HCT116 (cell line): ENCODE results near the gene BCKDHB. TPM values are rescaled to one million over a fixed set of nuclear protein-coding genes. Genes with fewer than 3 reads are reported as not detected.

Source experiments
- ATAC-seq: fragments of 200-7000 bp; cut with Tn5 transposase; 2 replicates; pipeline ENCODE4 v1.9.1; 2020; ENCODE audit warnings: mild to moderate bottlenecking, moderate library complexity
- BruUV-seq: library from RNA; stranded (reverse); fragments of 400-500 nt; replicated peaks from 2 replicates; lab custom pipeline; 2021; lab: Mats Ljungman, UMichigan
- CTCF ChIA-PET: fragments of 300-600 bp; sonication (Branson Sonifier 250); formaldehyde crosslinking; loops from one replicate; lab custom pipeline; 2021; ENCODE audit warnings: antibody characterized with exemption; lab: Charles Lee
- POLR2A ChIA-PET: fragments of 300-600, 350-600 bp; sonication (Branson Sonifier 250); formaldehyde crosslinking; loops from one replicate; lab custom pipeline; 2021; ENCODE audit warnings: antibody characterized with exemption; lab: Charles Lee
- RAD21 ChIA-PET, 2 experiments: fragments of 300-600 bp; sonication (Branson Sonifier 250); formaldehyde crosslinking; loops; one replicate each; lab custom pipeline; 2023; ENCODE audit warnings: low total read pairs in 2 of 2; ENCODE audit not compliant: uncharacterized antibody in 2 of 2, unreplicated experiment in 2 of 2, low non-redundant PET in 1 of 2; lab: Charles Lee
- DNase-seq: peaks from one replicate; pipeline ENCODE4 v3.0.0-alpha.2; 2010; ENCODE audit warnings: low read depth, low spot score
- H2AFZ ChIP-seq: fragments of 200-600 bp; shearing (Covaris generic), sonication (generic); 2 replicates; pipeline ENCODE4 v1.6.1; 2017; ENCODE audit warnings: low read depth, mixed run types, mixed read lengths, antibody characterized with exemption, low read length; ENCODE audit not compliant: poor library complexity, severe bottlenecking
- H3K27ac ChIP-seq: 2 replicates; pipeline ENCODE4 v1.5.1; 2012; ENCODE audit warnings: low read depth, low read length
- H3K27me3 ChIP-seq: fragments of 200-600 bp; sonication (generic); 2 replicates; pipeline ENCODE4 v1.6.1; 2016; ENCODE audit warnings: mixed run types, low read length, mixed read lengths; ENCODE audit not compliant: insufficient read depth
- H3K36me3 ChIP-seq, 2 experiments: fragments of 200-500 bp in 1 of 2; fragments of 200-600 bp in 1 of 2; sonication (Bioruptor generic) in 1 of 2; sonication (generic) in 1 of 2; 2 replicates each; pipeline versions ENCODE4 v1.5.1 to v1.6.1; 2014 to 2016; ENCODE audit warnings: low read length in 2 of 2, inconsistent platforms in 1 of 2, mixed read lengths in 1 of 2, mixed run types in 1 of 2; ENCODE audit not compliant: insufficient read depth in 2 of 2, control insufficient read depth in 1 of 2
- H3K4me1 ChIP-seq, 2 experiments: fragments of 200-600 bp in 1 of 2; sonication (generic) in 1 of 2; 2 replicates each; pipeline versions ENCODE4 v1.5.1 to v1.6.1; 2012 to 2017; ENCODE audit warnings: low read length in 2 of 2, inconsistent platforms in 1 of 2, mild to moderate bottlenecking in 1 of 2, mixed read lengths in 1 of 2, mixed run types in 1 of 2, moderate library complexity in 1 of 2; ENCODE audit not compliant: insufficient read depth in 2 of 2, control insufficient read depth in 1 of 2
- H3K4me2 ChIP-seq: fragments of 200-600 bp; sonication (generic); 2 replicates; pipeline ENCODE4 v1.6.1; 2017; ENCODE audit warnings: mixed run types, low read length, mixed read lengths
- H3K4me3 ChIP-seq, 2 experiments: fragments of 200-600 bp in 1 of 2; sonication (generic) in 1 of 2; replicated peaks in 1 of 2; 2 replicates each; pipeline ENCODE4 v1.5.1; 2011 to 2016; ENCODE audit warnings: low read length in 2 of 2, control low read depth in 1 of 2, low read depth in 1 of 2, mild to moderate bottlenecking in 1 of 2, mixed read lengths in 1 of 2, mixed run types in 1 of 2
- H3K79me2 ChIP-seq: fragments of 200-600 bp; sonication (generic); 2 replicates; pipeline ENCODE4 v1.6.1; 2017; ENCODE audit warnings: mild to moderate bottlenecking, mixed run types, low read length, moderate library complexity, mixed read lengths; ENCODE audit not compliant: insufficient read depth
- H3K9ac ChIP-seq: fragments of 200-600 bp; sonication (generic); 2 replicates; pipeline ENCODE4 v1.6.1; 2016; ENCODE audit warnings: low read length, mixed read lengths
- H3K9me2 ChIP-seq: fragments of 200-600 bp; sonication (generic), shearing (Covaris generic); 2 replicates; pipeline ENCODE4 v1.6.1; 2017; ENCODE audit warnings: mixed run types, mild to moderate bottlenecking, moderate library complexity; ENCODE audit not compliant: insufficient read depth
- H3K9me3 ChIP-seq, 2 experiments: fragments of 200-500 bp in 1 of 2; fragments of 200-600 bp in 1 of 2; sonication (Bioruptor generic) in 1 of 2; sonication (generic) in 1 of 2; 2 replicates each; pipeline ENCODE4 v1.6.1; 2014 to 2017; ENCODE audit warnings: low read length in 2 of 2, mixed read lengths in 2 of 2, inconsistent platforms in 1 of 2, low read depth in 1 of 2, mild to moderate bottlenecking in 1 of 2, mixed run types in 1 of 2, moderate library complexity in 1 of 2; ENCODE audit not compliant: control insufficient read depth in 1 of 2, insufficient read depth in 1 of 2
- H4K20me1 ChIP-seq: fragments of 200-600 bp; sonication (generic), shearing (Covaris generic); 2 replicates; pipeline ENCODE4 v1.6.1; 2017; ENCODE audit warnings: mixed run types, mild to moderate bottlenecking, moderate library complexity; ENCODE audit not compliant: insufficient read depth
- CBX3 ChIP-seq: IDR thresholded peaks from 2 replicates; pipeline ENCODE4 v1.6.1; 2012; ENCODE audit warnings: low read depth
- ELF1 ChIP-seq: IDR thresholded peaks from 2 replicates; pipeline ENCODE4 v1.6.1; 2012; ENCODE audit warnings: low read depth, borderline replicate concordance
- EZH2 ChIP-seq: fragments of 200-600 bp; sonication (generic); IDR thresholded peaks from 2 replicates; pipeline ENCODE4 v1.6.1; 2017; ENCODE audit warnings: antibody characterized with exemption, mixed run types
- FOSL1 ChIP-seq: IDR thresholded peaks from 2 replicates; pipeline ENCODE4 v1.6.1; 2012; ENCODE audit warnings: low read depth
- POLR2A ChIP-seq: IDR thresholded peaks from 2 replicates; pipeline ENCODE4 v1.7.0; 2011; ENCODE audit warnings: borderline replicate concordance; ENCODE audit not compliant: insufficient read depth, insufficient read length; ENCODE audit errors: extremely low read depth
- POLR2AphosphoS5 ChIP-seq: IDR thresholded peaks from 2 replicates; pipeline ENCODE4 v1.6.1; 2011; ENCODE audit warnings: mild to moderate bottlenecking, low read depth, low read length, moderate library complexity
- RAD21 ChIP-seq: IDR thresholded peaks from 2 replicates; pipeline ENCODE4 v1.6.1; 2012; ENCODE audit warnings: low read depth, mild to moderate bottlenecking
- SRF ChIP-seq: IDR thresholded peaks from 2 replicates; pipeline ENCODE4 v1.6.1; 2012; ENCODE audit warnings: low read depth
- ZFX ChIP-seq: fragments of 450-650 bp; IDR thresholded peaks from 2 replicates; pipeline ENCODE4 v1.6.1; 2017
- intact Hi-C: fragments of 100-400 bp; cut with micrococcal nuclease; formaldehyde crosslinking; loops from 2 replicates; pipeline ENCODE4 v1.10.0; 2022
- total RNA-seq: library from RNA; stranded (reverse); gene quantifications from one replicate; pipeline ENCODE4 v1.2.1, GENCODE V29; 2021; ENCODE audit not compliant: unreplicated experiment
- TF ChIP-seq, protein P1 (sequence below), 3 experiments: fragments of 200-600 bp in 1 of 3; sonication (generic) in 1 of 3; IDR thresholded peaks in 2 of 3; conservative IDR thresholded peaks in 1 of 3; 2 replicates each; pipeline ENCODE4 v1.5.1; 2012 to 2017; ENCODE audit warnings: low read depth in 2 of 3, low read length in 2 of 3, antibody characterized with exemption in 1 of 3, borderline replicate concordance in 1 of 3, control low read depth in 1 of 3, mild to moderate bottlenecking in 1 of 3, mixed read lengths in 1 of 3, mixed run types in 1 of 3, moderate library complexity in 1 of 3; ENCODE audit not compliant: insufficient read depth in 1 of 3
- TF ChIP-seq, protein P2 (sequence below): IDR thresholded peaks from 2 replicates; pipeline ENCODE4 v1.6.1; 2011; ENCODE audit warnings: mild to moderate bottlenecking, low read length, moderate library complexity; ENCODE audit not compliant: insufficient replicate concordance; ENCODE audit errors: extremely low read depth
- TF ChIP-seq, protein P3 (sequence below): IDR thresholded peaks from 2 replicates; pipeline ENCODE4 v1.6.1; 2012
- TF ChIP-seq, protein P4 (sequence below): IDR thresholded peaks from 2 replicates; pipeline ENCODE4 v1.6.1; 2012; ENCODE audit warnings: low read depth

BCKDHB gene
- total RNA-seq, 1 experiment from 2014 or later, result 11.2 TPM

DNA sequence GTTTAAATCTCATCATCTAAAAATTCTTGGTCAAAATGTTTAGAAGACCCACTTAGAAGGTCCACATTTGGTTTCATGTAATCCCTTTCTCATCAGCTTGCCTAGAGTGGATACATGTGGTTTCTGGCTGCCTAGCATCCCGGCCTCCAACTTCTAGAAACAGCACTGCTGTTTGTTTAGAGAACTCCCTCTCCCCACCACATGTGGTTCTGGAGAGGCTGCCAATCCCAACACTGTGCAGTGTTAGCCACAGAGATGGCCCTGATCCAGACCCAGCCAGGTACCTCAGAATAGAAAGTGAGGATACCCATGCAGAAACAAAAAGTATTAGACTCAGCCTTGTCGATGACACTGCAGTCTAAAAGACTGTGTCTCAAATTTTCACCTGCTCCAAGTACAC is 241.8 kb downstream of the BCKDHB start:
- no peak for ATAC-seq
- RAD21 ChIA-PET, result no interaction called here
- Histone ChIP-seq H3K9me2 (no peaks in the 10 kb centered on the region), H3K4me2 (no peak overlapping the region), H4K20me1 (no peaks in the 10 kb centered on the region), H2AFZ (no peak overlapping the region), H3K79me2 (no peaks in the 10 kb centered on the region), H3K9ac (no peak overlapping the region), H3K27me3 (no peaks in the 10 kb centered on the region), H3K36me3 (no peaks in the 10 kb centered on the region), H3K27ac (no peak overlapping the region), H3K4me3 (no peak overlapping the region), H3K4me1 (no peaks in the 10 kb centered on the region), H3K9me3 (no peaks in the 10 kb centered on the region)
- intact Hi-C loops, result no loop called here
- BruUV-seq, result no TSS peak
- POLR2A ChIA-PET, result no interaction called here
- TF ChIP-seq SRF, result no peak
- no peak for TF ChIP-seq POLR2AphosphoS5
- TF ChIP-seq, protein P1, sequence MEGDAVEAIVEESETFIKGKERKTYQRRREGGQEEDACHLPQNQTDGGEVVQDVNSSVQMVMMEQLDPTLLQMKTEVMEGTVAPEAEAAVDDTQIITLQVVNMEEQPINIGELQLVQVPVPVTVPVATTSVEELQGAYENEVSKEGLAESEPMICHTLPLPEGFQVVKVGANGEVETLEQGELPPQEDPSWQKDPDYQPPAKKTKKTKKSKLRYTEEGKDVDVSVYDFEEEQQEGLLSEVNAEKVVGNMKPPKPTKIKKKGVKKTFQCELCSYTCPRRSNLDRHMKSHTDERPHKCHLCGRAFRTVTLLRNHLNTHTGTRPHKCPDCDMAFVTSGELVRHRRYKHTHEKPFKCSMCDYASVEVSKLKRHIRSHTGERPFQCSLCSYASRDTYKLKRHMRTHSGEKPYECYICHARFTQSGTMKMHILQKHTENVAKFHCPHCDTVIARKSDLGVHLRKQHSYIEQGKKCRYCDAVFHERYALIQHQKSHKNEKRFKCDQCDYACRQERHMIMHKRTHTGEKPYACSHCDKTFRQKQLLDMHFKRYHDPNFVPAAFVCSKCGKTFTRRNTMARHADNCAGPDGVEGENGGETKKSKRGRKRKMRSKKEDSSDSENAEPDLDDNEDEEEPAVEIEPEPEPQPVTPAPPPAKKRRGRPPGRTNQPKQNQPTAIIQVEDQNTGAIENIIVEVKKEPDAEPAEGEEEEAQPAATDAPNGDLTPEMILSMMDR (IDR thresholded peaks at IDR 0.05 in 2 of 3, conservative IDR thresholded peaks at IDR 0.05 in 1 of 3; ENCODE audit: borderline replicate concordance in 1 of 3, insufficient read depth in 1 of 3, low read depth in 2 of 3, low read length in 2 of 3), result no peak
- TF ChIP-seq, protein P2, sequence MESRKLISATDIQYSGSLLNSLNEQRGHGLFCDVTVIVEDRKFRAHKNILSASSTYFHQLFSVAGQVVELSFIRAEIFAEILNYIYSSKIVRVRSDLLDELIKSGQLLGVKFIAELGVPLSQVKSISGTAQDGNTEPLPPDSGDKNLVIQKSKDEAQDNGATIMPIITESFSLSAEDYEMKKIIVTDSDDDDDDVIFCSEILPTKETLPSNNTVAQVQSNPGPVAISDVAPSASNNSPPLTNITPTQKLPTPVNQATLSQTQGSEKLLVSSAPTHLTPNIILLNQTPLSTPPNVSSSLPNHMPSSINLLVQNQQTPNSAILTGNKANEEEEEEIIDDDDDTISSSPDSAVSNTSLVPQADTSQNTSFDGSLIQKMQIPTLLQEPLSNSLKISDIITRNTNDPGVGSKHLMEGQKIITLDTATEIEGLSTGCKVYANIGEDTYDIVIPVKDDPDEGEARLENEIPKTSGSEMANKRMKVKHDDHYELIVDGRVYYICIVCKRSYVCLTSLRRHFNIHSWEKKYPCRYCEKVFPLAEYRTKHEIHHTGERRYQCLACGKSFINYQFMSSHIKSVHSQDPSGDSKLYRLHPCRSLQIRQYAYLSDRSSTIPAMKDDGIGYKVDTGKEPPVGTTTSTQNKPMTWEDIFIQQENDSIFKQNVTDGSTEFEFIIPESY, result no peak
- TF ChIP-seq ZFX, result no peak
- no peak for TF ChIP-seq POLR2A
- TF ChIP-seq EZH2, result no peak
- TF ChIP-seq, protein P3, sequence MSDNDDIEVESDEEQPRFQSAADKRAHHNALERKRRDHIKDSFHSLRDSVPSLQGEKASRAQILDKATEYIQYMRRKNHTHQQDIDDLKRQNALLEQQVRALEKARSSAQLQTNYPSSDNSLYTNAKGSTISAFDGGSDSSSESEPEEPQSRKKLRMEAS, result no peak
- TF ChIP-seq FOSL1, result no peak
- TF ChIP-seq, protein P4, sequence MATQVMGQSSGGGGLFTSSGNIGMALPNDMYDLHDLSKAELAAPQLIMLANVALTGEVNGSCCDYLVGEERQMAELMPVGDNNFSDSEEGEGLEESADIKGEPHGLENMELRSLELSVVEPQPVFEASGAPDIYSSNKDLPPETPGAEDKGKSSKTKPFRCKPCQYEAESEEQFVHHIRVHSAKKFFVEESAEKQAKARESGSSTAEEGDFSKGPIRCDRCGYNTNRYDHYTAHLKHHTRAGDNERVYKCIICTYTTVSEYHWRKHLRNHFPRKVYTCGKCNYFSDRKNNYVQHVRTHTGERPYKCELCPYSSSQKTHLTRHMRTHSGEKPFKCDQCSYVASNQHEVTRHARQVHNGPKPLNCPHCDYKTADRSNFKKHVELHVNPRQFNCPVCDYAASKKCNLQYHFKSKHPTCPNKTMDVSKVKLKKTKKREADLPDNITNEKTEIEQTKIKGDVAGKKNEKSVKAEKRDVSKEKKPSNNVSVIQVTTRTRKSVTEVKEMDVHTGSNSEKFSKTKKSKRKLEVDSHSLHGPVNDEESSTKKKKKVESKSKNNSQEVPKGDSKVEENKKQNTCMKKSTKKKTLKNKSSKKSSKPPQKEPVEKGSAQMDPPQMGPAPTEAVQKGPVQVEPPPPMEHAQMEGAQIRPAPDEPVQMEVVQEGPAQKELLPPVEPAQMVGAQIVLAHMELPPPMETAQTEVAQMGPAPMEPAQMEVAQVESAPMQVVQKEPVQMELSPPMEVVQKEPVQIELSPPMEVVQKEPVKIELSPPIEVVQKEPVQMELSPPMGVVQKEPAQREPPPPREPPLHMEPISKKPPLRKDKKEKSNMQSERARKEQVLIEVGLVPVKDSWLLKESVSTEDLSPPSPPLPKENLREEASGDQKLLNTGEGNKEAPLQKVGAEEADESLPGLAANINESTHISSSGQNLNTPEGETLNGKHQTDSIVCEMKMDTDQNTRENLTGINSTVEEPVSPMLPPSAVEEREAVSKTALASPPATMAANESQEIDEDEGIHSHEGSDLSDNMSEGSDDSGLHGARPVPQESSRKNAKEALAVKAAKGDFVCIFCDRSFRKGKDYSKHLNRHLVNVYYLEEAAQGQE, result no peak
- no peak for TF ChIP-seq ELF1
- no peak for TF ChIP-seq RAD21
- TF ChIP-seq CBX3, result no peak
- DNase-seq, result no peak
- CTCF ChIA-PET, result no interaction called here
